Ammon's horn (tissue), 1 donor: ENCODE measurements around the gene SCN2B.

ENCODE experiments used
- DNase-seq: peaks from one replicate; pipeline ENCODE4 v3.0.0-alpha.2; 2016; ENCODE audit warnings: low spot score

The SCN2B gene, protein sequence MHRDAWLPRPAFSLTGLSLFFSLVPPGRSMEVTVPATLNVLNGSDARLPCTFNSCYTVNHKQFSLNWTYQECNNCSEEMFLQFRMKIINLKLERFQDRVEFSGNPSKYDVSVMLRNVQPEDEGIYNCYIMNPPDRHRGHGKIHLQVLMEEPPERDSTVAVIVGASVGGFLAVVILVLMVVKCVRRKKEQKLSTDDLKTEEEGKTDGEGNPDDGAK

DNA sequence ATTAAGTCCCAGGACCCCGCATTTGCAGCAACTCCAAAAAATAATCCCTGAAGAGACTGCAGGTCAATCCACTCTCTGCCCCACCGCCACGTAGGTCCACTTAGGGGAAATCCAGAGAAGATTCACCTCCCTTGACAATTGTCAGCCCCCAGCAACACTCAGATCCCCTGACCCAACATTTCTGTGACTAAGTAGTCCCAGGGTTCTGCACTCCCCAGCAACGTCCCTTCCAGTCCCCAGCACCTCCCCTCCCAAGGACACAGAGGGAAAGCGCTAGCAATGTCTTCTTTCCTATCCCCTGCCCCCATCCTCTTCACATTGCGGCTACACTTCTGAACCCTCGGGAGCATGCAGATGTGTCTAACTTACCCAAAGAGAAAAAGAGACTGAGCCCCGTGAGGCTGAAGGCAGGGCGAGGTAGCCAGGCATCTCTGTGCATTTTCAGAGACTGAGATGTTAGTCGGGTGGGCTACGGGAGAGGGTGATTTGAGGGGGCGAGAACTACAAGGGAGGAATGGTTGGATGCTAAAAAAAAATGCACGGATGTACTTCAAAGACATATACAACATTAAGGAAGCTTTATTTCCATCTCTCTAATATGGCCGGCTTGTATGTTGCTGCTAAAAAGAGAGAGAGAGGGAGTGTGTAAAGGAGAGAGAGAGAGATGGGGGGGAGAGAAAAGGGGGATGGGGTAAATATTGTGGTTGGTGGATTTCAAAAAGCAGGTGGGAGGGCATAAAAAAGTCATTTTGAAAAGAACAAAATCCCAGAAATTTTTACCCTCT, at the start of gene SCN2B:
TSS of gene SCN2B (minus strand) at position 647 of the 785 bp plus-strand sequence. CDS start at position 439, 208 bp downstream.
- peak; percentile 67 for DNase-seq

DNA sequence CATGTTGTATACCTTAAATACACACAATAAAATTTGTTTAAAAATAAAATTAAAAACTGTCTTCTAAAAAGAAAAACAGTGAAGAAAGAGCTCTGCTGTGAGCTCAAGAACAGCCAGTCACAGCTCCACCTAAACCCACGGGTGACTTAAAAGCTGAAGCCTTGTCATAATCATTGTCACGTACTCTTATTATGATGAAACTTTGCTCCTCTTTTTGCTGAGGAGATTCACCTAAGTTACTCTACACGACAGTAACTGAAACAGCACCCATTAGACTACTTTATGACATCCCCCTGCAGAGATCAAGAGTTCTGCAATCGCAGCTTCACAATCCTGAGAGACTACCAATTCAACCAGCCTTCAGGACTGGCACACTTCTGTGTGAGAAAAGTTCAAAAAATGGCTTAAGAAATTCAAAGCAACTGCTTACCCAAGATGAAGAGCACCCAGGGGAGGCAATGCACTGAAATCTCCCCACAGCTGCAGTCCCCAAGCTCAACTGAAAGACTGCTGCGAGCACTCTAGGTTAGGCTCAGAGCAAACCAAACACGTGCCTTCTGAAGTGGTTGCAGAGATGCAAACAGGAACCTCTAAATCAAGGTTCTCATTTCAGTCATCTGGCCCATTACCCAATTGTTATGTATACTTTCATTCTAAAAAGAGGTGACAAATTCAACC, 48.2 kb upstream of the SCN2B start, which contains the start of gene JAML:
TSS of gene JAML (minus strand) at position 501 of the 678 bp plus-strand sequence. CDS start 10,145 bp downstream, outside the sequence.
- no peak for DNase-seq

DNA sequence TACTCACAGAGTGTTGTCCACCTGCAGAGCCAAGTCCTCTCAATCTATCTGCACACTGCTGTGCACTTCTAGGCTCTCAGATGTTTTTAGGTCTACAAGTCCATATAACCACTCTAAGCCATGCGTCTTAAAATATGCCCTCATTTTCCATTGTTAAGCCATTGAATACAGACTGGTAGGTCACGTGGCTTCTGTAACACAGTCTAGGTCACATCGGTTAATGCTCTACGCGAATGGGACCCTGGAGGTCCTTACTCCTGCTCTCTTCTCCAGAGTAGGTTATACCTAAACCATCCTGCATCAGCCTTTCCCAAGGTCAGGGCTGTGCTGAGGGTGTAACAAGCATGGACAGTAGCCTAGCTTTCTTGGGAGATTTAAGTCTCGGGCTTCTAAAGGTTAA, 47.6 kb upstream of the SCN2B start:
- DNase-seq, result no peak

GRCh38 chr11:118223570-118223969, 47.1 kb upstream of the SCN2B start:
- no peak for DNase-seq

DNA sequence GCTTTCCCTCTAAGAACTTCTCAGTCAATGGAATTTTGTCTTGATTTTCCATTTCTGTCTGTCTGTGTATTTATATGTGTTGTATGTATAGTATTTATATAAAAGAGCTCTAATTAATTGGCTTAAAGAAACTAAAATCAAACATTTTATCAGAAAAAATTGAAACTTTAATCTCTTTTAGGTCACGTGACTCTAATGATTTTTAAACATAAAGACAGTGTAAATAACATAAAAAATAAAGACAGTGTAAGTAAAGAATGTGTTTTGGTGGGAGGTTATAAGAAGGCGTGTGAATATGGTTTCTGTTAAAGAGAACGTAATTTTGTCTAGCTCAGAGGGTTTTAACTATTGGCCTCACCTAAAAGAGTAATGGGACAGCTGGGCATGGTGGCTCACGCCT, 46.0 kb upstream of the SCN2B start:
- no peak for DNase-seq

DNA sequence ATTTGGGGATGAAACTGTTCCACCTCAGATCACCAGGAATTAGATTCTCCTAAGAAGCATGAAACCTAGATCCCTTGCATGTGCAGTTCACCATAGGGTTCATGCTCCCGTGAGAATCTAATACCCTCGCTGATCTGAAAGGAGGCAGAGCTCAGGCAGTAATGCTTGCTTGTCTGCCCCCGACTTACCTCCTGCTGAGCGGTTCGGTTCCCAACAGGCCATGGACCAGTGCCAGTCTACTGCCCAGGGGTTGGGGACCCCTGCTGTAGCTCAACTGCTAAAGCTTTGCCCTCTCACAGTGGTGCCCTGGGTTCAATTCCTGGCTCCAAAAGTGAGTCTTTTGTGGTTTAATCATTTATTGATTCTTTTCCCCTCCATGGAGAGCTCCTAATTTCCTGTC, 45.0 kb upstream of the SCN2B start:
- no peak for DNase-seq

DNA sequence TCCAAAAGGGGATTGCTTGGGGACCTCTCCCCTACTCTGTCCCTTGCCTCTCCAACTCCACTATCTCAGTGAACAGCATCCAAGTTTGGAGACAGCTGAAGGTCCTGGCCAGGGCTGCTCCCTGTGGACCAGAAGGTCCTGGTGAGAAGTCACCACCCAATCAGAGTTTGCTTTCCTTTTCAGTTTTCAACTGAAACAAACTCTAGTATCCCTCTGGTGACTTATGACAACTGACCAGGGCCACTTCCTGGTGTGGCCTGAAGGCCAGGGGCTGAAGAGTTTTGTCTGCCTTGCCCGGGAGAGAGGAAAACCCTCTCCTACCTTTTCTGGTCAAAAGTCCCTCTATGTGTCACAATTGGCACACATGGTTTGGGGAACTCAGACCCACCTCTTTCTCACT, 43.3 kb upstream of the SCN2B start:
- no peak for DNase-seq

GRCh38 chr11:118219244-118219643, 42.8 kb upstream of the SCN2B start:
- no peak for DNase-seq

DNA sequence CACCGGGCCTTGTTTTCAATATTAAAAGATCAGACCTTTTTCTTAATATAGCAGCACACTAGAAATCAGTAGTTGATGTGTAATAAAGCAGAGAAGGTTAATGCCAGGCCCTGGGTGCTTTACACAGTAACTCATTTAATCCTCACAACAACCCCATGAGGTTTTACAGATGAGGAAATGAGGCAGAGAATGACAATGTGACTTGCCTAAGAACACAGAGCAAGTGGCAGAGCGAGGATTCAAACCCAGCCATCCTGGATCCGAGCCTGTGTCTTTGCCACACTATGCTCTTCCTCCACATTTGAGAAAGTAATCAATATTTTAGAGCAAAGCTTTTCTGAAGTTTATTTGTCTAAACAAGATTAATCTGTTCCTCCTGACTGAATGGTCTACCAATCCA, 41.1 kb upstream of the SCN2B start:
- DNase-seq, result no peak

DNA sequence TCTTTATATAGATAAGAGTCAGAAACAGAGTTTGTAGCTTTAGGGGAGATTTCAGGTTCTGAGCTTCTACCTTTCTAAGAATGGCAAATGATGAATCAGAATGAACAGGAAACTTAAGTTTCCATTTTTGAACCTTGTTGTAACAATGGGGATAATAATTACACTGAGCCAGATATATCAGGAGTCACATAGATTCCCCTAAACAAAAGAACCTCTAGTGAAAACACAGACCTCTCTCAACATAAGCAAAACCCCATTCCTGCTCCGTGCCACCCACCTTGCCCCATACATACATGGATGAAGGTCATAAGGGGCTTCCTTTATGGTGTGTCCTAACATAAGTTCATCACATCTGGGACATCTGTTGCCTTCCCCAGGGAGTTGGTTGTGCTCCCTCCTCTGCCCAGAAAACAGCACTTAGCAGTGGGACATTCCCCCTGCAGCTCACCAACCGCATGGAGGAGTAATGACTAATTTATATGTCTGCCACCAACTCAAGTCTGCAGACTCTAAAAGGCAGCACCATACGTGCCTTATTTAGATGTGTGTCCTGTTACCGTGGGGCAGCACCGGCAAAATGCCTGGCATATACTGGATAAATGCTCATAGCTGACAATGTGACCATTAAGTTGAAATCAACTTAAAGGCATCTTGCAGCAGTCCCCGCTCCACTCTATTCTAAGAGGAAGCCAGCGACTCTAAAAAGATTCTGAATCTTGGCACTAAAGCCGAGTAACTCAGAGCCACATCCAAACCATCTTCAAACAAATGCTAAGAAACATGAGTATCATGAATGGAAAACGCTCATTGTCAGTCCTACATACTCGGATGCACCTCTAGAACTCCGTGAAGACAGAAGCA, 40.4 kb upstream of the SCN2B start:
- DNase-seq, result no peak

DNA sequence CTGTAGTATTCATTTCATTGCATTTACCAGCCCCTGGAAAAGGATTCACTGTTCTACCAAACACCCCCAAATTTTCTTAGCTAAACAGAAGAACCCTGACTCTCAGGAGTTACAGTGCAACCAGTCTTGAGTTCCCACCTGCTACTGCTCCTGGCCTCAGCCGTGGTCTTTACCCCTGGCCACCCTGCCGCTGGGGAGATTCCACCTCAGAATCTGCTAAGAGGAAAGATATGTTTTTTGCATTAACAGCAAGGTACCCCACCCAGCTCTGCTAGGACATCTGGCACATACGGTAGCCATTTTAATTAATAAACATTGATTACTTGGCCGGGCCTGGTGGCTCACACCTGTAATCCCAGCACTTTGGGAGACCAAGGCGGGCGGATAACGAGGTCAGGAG, 39.3 kb upstream of the SCN2B start:
- no peak for DNase-seq

GRCh38 chr11:118215262-118215661, 38.8 kb upstream of the SCN2B start:
- no peak for DNase-seq

GRCh38 chr11:118214210-118214914, 37.9 kb upstream of the SCN2B start:
- DNase-seq, result peak; percentile 70

GRCh38 chr11:118213781-118214180, 37.3 kb upstream of the SCN2B start:
- DNase-seq, result no peak

- DNase-seq, result no peak
Observed at GRCh38 chr11:118213201-118213600, 36.8 kb upstream of the SCN2B start.

GRCh38 chr11:118212781-118213191, 36.3 kb upstream of the SCN2B start:
- no peak for DNase-seq

DNA sequence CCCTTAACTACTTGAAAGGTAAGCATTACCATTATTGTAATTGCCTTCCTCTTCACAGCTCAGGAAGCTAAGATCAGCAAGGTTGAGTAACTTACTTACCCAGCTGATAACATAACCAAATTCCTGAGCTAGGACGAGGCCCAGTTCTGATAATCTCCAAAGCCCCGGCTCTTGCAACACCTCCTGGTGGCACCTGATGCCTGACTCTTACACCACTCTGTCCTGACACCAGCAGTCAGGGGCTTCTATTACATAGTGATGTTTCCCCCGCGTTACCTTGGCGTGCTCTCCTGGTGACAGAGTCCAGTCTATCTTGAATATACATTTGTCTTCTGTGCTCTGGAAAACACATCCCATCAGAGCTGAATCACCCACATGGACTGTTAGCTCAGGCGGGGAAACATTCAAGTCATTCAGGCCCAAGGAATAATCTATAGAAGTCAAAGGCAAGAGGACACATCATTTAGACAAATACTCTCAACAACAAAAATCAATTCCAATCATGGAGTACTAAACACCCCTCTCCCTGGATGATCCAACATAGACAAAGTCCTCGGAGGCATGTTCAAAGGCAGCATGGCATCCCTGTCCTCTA, 35.8 kb upstream of the SCN2B start:
- no peak for DNase-seq

DNA sequence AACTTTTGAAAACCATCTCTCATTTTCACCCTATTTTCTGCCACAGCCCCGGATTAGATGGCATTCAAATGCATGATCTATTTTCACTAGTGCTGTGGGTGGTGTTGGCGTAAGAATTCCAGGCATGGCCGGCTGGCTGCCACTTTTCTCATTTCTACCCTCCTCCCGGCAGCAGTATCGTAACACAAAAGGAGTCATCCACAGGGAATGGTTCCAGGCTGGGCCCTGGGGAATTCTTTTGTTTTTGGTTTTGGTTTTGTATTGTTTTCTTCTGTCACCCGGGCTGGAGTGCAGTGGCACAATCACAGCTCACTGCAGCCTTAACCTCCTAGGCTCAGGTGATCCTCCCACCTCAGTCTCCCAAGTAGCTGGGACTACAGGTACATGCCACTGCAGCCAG, 34.6 kb upstream of the SCN2B start:
- DNase-seq, result peak; percentile 57

- DNase-seq, result no peak
Observed at GRCh38 chr11:118210323-118210722, 33.9 kb upstream of the SCN2B start.

GRCh38 chr11:118209033-118209432, 32.6 kb upstream of the SCN2B start:
- no peak for DNase-seq

DNA sequence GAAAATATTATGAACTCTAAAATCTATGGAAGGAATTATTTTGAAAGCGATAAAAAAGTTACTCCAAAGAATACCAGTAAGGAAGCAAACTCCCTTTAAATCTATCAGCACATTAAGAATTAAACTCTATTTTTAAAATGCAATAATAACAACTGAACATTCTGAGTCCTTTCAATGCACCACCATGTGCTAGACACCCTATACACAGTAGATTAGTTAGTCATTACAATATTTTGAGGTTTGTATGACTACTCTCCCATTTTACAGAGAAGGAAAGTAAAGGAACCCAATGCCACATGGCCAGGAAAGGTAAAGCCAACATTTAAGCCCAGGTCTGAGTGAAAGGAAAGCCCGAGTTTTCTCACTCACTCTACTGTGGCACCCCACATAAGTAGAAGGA, 30.6 kb upstream of the SCN2B start:
- no peak for DNase-seq
